Measurements from ENCODE around the gene FOXO4.

FOXO4 gene

DNA sequence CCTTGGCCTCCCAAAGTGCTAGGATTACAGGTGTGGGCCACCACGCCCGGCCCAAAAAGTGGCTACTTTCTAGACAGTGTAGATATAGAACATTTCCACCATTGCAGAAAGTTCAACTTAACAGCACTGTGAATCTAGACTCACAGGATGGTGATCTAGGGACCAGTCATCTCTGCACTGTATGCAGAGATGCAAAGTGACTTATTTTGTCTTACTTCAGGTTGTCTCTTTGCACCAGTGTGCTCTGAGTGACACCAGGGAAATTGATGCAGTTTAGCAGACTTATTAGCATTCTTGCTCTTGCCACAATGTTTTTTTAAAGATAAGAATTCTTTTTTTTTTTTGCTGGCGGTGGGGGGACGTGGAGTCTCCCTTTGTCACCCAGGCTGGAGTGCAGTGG, 12.8 kb upstream of the FOXO4 start:
- POLR2A ChIA-PET: no interaction called here
- Histone ChIP-seq H3K4me3 (ENCODE audit: control insufficient read depth in 1 of 7, extremely low read depth in 1 of 7, insufficient read depth in 4 of 7, low read depth in 2 of 7, low read length in 6 of 7) (no peak overlapping the region), H3K4me1 (ENCODE audit: control extremely low read depth in 1 of 4, control insufficient read depth in 4 of 4, insufficient read depth in 4 of 4, low read length in 3 of 4) (no peaks in the 10 kb centered on the region), H3K27ac (ENCODE audit: insufficient read depth in 1 of 2, low read depth in 1 of 2, low read length in 2 of 2, poor library complexity in 1 of 2, severe bottlenecking in 2 of 2) (no peak overlapping the region), H3K27me3 (replicated peaks in 2 of 5; ENCODE audit: control insufficient read depth in 4 of 5, insufficient read depth in 5 of 5, low read length in 4 of 5) (no peaks in the 10 kb centered on the region), H3K36me3 (ENCODE audit: control insufficient read depth in 4 of 4, insufficient read depth in 4 of 4, low read length in 3 of 4) (no peaks in the 10 kb centered on the region), H3K9me3 (ENCODE audit: control extremely low read depth in 1 of 5, control insufficient read depth in 4 of 5, insufficient read depth in 2 of 5, low read depth in 1 of 5, low read length in 4 of 5) (no peaks in the 10 kb centered on the region)
- WGBS (ENCODE audit: insufficient coverage): 96% methylated on average over 4 of the region's 4 CpGs
- DNase-seq: no peak
- CTCF ChIA-PET: no interaction called here

DNA sequence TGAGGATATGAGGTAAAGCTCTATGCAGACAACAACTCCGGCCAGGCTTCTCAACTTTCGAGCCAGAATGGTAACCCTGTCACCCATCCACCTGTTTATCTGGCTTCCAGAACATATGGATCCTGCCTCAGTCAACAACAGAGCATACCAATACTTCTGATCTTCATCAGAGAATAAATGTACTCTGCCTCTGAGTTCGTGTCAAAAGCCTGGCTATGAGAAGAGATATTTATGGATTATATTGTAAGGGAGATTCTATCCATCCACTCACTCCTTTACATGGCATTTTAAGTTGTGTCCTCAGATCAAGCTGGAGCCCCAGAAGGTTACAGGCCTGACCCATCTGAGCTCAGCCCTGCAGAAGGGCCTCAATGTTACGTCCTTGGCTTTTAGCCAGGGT, 9.8 kb upstream of the FOXO4 start:
- no peak overlapping the region for H3K27ac ChIP-seq (ENCODE audit: insufficient read depth in 1 of 2, low read depth in 1 of 2, low read length in 2 of 2, poor library complexity in 1 of 2, severe bottlenecking in 2 of 2)
- POLR2A ChIA-PET: no interaction called here
- no peaks in the 10 kb centered on the region for H3K4me1 ChIP-seq (ENCODE audit: control extremely low read depth in 1 of 4, control insufficient read depth in 4 of 4, insufficient read depth in 4 of 4, low read length in 3 of 4)
- DNase-seq: no peak
- H3K9me3 ChIP-seq (ENCODE audit: control extremely low read depth in 1 of 5, control insufficient read depth in 4 of 5, insufficient read depth in 2 of 5, low read depth in 1 of 5, low read length in 4 of 5): no peaks in the 10 kb centered on the region
- no peak overlapping the region for H3K4me3 ChIP-seq (ENCODE audit: control insufficient read depth in 1 of 7, extremely low read depth in 1 of 7, insufficient read depth in 4 of 7, low read depth in 2 of 7, low read length in 6 of 7)
- H3K36me3 ChIP-seq (ENCODE audit: control insufficient read depth in 4 of 4, insufficient read depth in 4 of 4, low read length in 3 of 4): no peaks in the 10 kb centered on the region
- 60% methylated on average over 1 of the region's 4 CpGs for WGBS (ENCODE audit: insufficient coverage)
- no peaks in the 10 kb centered on the region for H3K27me3 ChIP-seq (replicated peaks in 2 of 5; ENCODE audit: control insufficient read depth in 4 of 5, insufficient read depth in 5 of 5, low read length in 4 of 5)
- CTCF ChIA-PET: interaction anchor here (0.9 kb wide), 1 partner anchor 45 kb away, joined by 3 read pairs; no protein-coding TSS in a partner anchor

DNA sequence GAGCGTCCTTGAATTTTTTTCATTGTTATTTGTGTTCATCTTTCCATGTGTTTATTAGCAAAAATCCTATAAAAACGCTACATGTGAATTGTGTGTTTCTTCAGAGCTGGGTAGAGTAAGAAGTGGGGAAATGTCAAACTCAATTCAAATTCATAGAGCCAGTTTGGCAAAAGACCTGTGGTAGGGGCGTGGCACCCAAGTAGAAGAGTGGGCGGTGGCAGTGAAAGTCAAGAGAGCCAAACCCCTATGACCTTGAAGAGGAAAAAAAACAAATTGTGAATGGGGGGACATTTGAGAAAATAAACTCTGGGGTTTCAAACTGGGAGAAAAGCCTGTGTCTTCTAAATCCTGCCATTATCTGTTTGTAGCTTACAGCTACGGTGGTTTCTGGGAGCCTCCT, 4.4 kb upstream of the FOXO4 start:
- POLR2A ChIA-PET: no interaction called here
- WGBS (ENCODE audit: insufficient coverage): 57% methylated on average over 2 of the region's 5 CpGs
- H3K9me3 ChIP-seq (ENCODE audit: control extremely low read depth in 1 of 5, control insufficient read depth in 4 of 5, insufficient read depth in 2 of 5, low read depth in 1 of 5, low read length in 4 of 5): no peaks in the 10 kb centered on the region
- no peak overlapping the region for H3K4me3 ChIP-seq (ENCODE audit: control insufficient read depth in 1 of 7, extremely low read depth in 1 of 7, insufficient read depth in 4 of 7, low read depth in 2 of 7, low read length in 6 of 7)
- H3K4me1 ChIP-seq (ENCODE audit: control extremely low read depth in 1 of 4, control insufficient read depth in 4 of 4, insufficient read depth in 4 of 4, low read length in 3 of 4): peaks cover 0 to 8% (median 5%) of the 10 kb centered on the region in 4 experiments
- DNase-seq: no peak
- H3K27me3 ChIP-seq (replicated peaks in 2 of 5; ENCODE audit: control insufficient read depth in 4 of 5, insufficient read depth in 5 of 5, low read length in 4 of 5): peaks cover 0 to 8% (median 0%) of the 10 kb centered on the region in 5 experiments
- no peaks in the 10 kb centered on the region for H3K36me3 ChIP-seq (ENCODE audit: control insufficient read depth in 4 of 4, insufficient read depth in 4 of 4, low read length in 3 of 4)
- CTCF ChIA-PET: no interaction called here
- H3K27ac ChIP-seq (ENCODE audit: insufficient read depth in 1 of 2, low read depth in 1 of 2, low read length in 2 of 2, poor library complexity in 1 of 2, severe bottlenecking in 2 of 2): no peak overlapping the region

DNA sequence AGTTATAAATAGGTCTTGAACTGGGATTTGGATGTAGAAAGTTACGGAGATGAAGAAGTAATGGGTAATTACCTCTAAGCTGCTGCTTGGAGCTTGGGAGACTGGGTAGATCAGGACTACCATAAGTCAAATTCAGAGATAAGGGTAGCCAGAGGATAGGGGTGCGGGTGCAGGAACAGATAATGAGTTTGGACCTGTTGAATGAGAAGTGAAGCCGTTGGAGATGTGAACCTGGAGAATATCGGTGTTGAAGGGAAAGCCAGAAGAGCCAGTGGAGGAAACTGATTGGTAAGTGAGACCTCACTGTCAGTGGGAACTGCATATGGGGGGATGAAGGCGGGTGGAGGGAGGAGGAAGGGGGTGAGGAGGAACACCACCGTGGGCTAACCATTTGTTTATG, 618 bp upstream of the FOXO4 start:
- H3K4me1 ChIP-seq (ENCODE audit: control extremely low read depth in 1 of 4, control insufficient read depth in 4 of 4, insufficient read depth in 4 of 4, low read length in 3 of 4): peaks cover 0 to 27% (median 17%) of the 10 kb centered on the region in 4 experiments
- no peak for DNase-seq
- H3K36me3 ChIP-seq (ENCODE audit: control insufficient read depth in 4 of 4, insufficient read depth in 4 of 4, low read length in 3 of 4): no peaks in the 10 kb centered on the region
- WGBS (ENCODE audit: insufficient coverage): 54% methylated on average over 4 of the region's 6 CpGs
- POLR2A ChIA-PET: interaction anchor here (1.5 kb wide), 1 partner anchor 27 kb away, joined by 4 read pairs; the partner anchor contains the start of gene SNX12
- no peaks in the 10 kb centered on the region for H3K9me3 ChIP-seq (ENCODE audit: control extremely low read depth in 1 of 5, control insufficient read depth in 4 of 5, insufficient read depth in 2 of 5, low read depth in 1 of 5, low read length in 4 of 5)
- peak overlapping the region in 6 of 7 experiments; percentile 60 to 79 (median 68) for H3K4me3 ChIP-seq (ENCODE audit: control insufficient read depth in 1 of 7, extremely low read depth in 1 of 7, insufficient read depth in 4 of 7, low read depth in 2 of 7, low read length in 6 of 7)
- CTCF ChIA-PET: no interaction called here
- H3K27me3 ChIP-seq (replicated peaks in 2 of 5; ENCODE audit: control insufficient read depth in 4 of 5, insufficient read depth in 5 of 5, low read length in 4 of 5): peaks cover 0 to 12% (median 0%) of the 10 kb centered on the region in 5 experiments
- H3K27ac ChIP-seq (ENCODE audit: insufficient read depth in 1 of 2, low read depth in 1 of 2, low read length in 2 of 2, poor library complexity in 1 of 2, severe bottlenecking in 2 of 2): no peak overlapping the region

DNA sequence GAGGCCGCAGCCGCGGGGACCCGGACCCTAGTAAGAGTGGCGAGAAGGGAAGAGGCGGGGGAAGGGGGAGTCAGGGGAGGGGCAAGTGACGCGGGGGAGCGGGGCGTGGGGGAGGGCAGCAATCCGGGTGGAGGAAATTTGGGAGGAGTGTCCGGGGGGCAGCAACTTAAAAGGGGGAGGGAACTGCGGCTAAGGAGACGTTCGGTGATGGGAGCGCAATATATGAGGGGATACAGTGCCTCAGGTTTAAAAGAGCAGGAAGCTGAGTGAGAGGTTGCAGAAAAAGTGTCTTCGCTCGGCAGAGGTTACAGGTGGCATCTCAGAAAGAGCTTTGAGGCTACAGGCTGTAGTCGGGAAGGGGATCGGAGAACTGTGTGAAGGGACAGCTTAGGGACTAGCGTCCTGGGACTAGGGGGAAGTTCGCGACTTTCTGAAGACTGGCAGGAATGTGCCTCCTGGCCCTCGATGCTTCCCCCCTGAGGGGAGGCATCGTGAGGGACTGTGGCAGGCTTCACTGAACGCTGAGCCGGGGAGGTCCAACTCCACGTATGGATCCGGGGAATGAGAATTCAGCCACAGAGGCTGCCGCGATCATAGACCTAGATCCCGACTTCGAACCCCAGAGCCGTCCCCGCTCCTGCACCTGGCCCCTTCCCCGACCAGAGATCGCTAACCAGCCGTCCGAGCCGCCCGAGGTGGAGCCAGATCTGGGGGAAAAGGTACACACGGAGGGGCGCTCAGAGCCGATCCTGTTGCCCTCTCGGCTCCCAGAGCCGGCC, 519 bp downstream of the FOXO4 start:
- DNase-seq: peak in 1 of 3 donors; percentile 50
- ChIA-PET CTCF (interaction anchor here (2.0 to 2.2 kb wide), 2 partner anchors 34 to 82 kb away, joined by 5 to 13 read pairs; no protein-coding TSS in a partner anchor), POLR2A (interaction anchor here (1.1 to 1.6 kb wide), 3 partner anchors 16 to 28 kb away, joined by 4 to 7 read pairs (median 6); partner anchors contain the start of genes IL2RG, MED12 and SNX12)
- Histone ChIP-seq H3K27ac (ENCODE audit: insufficient read depth in 1 of 2, low read depth in 1 of 2, low read length in 2 of 2, poor library complexity in 1 of 2, severe bottlenecking in 2 of 2) (peak overlapping the region in 1 of 2 experiments; percentile 58), H3K4me3 (ENCODE audit: control insufficient read depth in 1 of 7, extremely low read depth in 1 of 7, insufficient read depth in 4 of 7, low read depth in 2 of 7, low read length in 6 of 7) (peak overlapping the region; percentile 31 to 81 (median 73)), H3K9me3 (ENCODE audit: control extremely low read depth in 1 of 5, control insufficient read depth in 4 of 5, insufficient read depth in 2 of 5, low read depth in 1 of 5, low read length in 4 of 5) (no peaks in the 10 kb centered on the region), H3K27me3 (replicated peaks in 2 of 5; ENCODE audit: control insufficient read depth in 4 of 5, insufficient read depth in 5 of 5, low read length in 4 of 5) (peaks cover 0 to 18% (median 0%) of the 10 kb centered on the region in 5 experiments), H3K4me1 (ENCODE audit: control extremely low read depth in 1 of 4, control insufficient read depth in 4 of 4, insufficient read depth in 4 of 4, low read length in 3 of 4) (peaks cover 0 to 30% (median 19%) of the 10 kb centered on the region in 4 experiments), H3K36me3 (ENCODE audit: control insufficient read depth in 4 of 4, insufficient read depth in 4 of 4, low read length in 3 of 4) (peaks cover 0 to 5% (median 0%) of the 10 kb centered on the region in 4 experiments)
- WGBS (ENCODE audit: insufficient coverage): 25% methylated on average over 38 of the region's 46 CpGs

DNA sequence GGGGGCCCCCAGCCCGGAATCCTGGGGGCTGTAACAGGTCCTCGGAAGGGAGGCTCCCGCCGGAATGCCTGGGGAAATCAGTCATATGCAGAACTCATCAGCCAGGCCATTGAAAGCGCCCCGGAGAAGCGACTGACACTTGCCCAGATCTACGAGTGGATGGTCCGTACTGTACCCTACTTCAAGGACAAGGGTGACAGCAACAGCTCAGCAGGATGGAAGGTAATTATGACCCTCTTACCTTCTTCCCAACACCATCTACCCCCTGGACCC, 1.0 kb downstream of the FOXO4 start:
- 39% methylated on average over 9 of the region's 9 CpGs for WGBS (ENCODE audit: insufficient coverage)
- CTCF ChIA-PET: interaction anchor here (2.0 to 2.2 kb wide), 2 partner anchors 34 to 82 kb away, joined by 5 to 13 read pairs; no protein-coding TSS in a partner anchor
- H3K36me3 ChIP-seq (ENCODE audit: control insufficient read depth in 4 of 4, insufficient read depth in 4 of 4, low read length in 3 of 4): peaks cover 0 to 5% (median 0%) of the 10 kb centered on the region in 4 experiments
- peaks cover 0 to 36% (median 22%) of the 10 kb centered on the region in 4 experiments for H3K4me1 ChIP-seq (ENCODE audit: control extremely low read depth in 1 of 4, control insufficient read depth in 4 of 4, insufficient read depth in 4 of 4, low read length in 3 of 4)
- POLR2A ChIA-PET: interaction anchor here (1.1 to 1.6 kb wide), 2 partner anchors 15 to 22 kb away, joined by 6 to 7 read pairs; partner anchors contain the start of genes IL2RG and MED12
- H3K27ac ChIP-seq (ENCODE audit: insufficient read depth in 1 of 2, low read depth in 1 of 2, low read length in 2 of 2, poor library complexity in 1 of 2, severe bottlenecking in 2 of 2): peak overlapping the region in 1 of 2 experiments; percentile 58
- no peak for DNase-seq
- H3K27me3 ChIP-seq (replicated peaks in 2 of 5; ENCODE audit: control insufficient read depth in 4 of 5, insufficient read depth in 5 of 5, low read length in 4 of 5): peaks cover 0 to 20% (median 0%) of the 10 kb centered on the region in 5 experiments
- peak overlapping the region; percentile 31 to 81 (median 73) for H3K4me3 ChIP-seq (ENCODE audit: control insufficient read depth in 1 of 7, extremely low read depth in 1 of 7, insufficient read depth in 4 of 7, low read depth in 2 of 7, low read length in 6 of 7)
- H3K9me3 ChIP-seq (ENCODE audit: control extremely low read depth in 1 of 5, control insufficient read depth in 4 of 5, insufficient read depth in 2 of 5, low read depth in 1 of 5, low read length in 4 of 5): no peaks in the 10 kb centered on the region

DNA sequence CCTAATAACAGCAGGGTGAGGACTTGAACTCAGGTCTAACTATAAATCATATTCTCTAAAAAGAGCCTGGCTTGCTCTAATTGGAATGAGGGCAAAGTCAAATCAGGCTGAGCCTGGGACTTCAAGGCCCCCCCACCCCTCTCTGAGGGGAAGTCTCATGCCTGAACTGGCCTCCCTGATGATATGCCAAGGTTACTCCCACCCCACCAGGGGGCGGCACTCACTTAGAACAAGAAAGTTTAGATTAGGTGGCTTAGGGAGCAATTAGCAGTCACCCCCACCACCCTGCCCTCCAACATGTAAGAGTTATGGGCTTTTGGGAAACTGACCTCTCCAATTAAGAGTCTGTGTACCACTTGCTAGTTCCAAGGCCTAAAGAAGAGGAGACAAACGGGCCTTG, 2.7 kb downstream of the FOXO4 start:
- no peaks in the 10 kb centered on the region for H3K9me3 ChIP-seq (ENCODE audit: control extremely low read depth in 1 of 5, control insufficient read depth in 4 of 5, insufficient read depth in 2 of 5, low read depth in 1 of 5, low read length in 4 of 5)
- CTCF ChIA-PET: interaction anchor here (0.9 to 2.2 kb wide), 6 partner anchors 9 to 84 kb away, joined by 3 to 13 read pairs (median 4); no protein-coding TSS in a partner anchor
- peaks cover 0 to 5% (median 0%) of the 10 kb centered on the region in 4 experiments for H3K36me3 ChIP-seq (ENCODE audit: control insufficient read depth in 4 of 4, insufficient read depth in 4 of 4, low read length in 3 of 4)
- DNase-seq: peak; percentile 80 to 88 (median 87)
- H3K4me1 ChIP-seq (ENCODE audit: control extremely low read depth in 1 of 4, control insufficient read depth in 4 of 4, insufficient read depth in 4 of 4, low read length in 3 of 4): peaks cover 0 to 52% (median 34%) of the 10 kb centered on the region in 4 experiments
- WGBS (ENCODE audit: insufficient coverage): 30% methylated on average over 2 of the region's 2 CpGs
- no peak overlapping the region for H3K27ac ChIP-seq (ENCODE audit: insufficient read depth in 1 of 2, low read depth in 1 of 2, low read length in 2 of 2, poor library complexity in 1 of 2, severe bottlenecking in 2 of 2)
- no peak overlapping the region for H3K4me3 ChIP-seq (ENCODE audit: control insufficient read depth in 1 of 7, extremely low read depth in 1 of 7, insufficient read depth in 4 of 7, low read depth in 2 of 7, low read length in 6 of 7)
- POLR2A ChIA-PET: no interaction called here
- peaks cover 0 to 20% (median 0%) of the 10 kb centered on the region in 5 experiments for H3K27me3 ChIP-seq (replicated peaks in 2 of 5; ENCODE audit: control insufficient read depth in 4 of 5, insufficient read depth in 5 of 5, low read length in 4 of 5)
